GF-D8 (cell line): Measurements from ENCODE around the gene ZNF124.

Source experiments
- DNase-seq: peaks from one replicate; lab custom pipeline; 2025; lab: John Stamatoyannopoulos, UW

The ZNF124 gene

GRCh38 chr1:247113094-247113497 lies 58.7 kb downstream of the ZNF124 start:
- DNase-seq = no peak

- DNase-seq = no peak
Measured at GRCh38 chr1:247112479-247112781, 59.4 kb downstream of the ZNF124 start.

- DNase-seq = no peak
Measured at GRCh38 chr1:247111700-247112478, 59.9 kb downstream of the ZNF124 start.

GRCh38 chr1:247111259-247111699 lies 60.5 kb downstream of the ZNF124 start:
- no peak for DNase-seq

- DNase-seq = no peak
Measured at GRCh38 chr1:247110627-247111258, 61.1 kb downstream of the ZNF124 start.

- DNase-seq = no peak
Measured at GRCh38 chr1:247107694-247108093, 64.1 kb downstream of the ZNF124 start.

GRCh38 chr1:247105966-247106365 lies 65.9 kb downstream of the ZNF124 start:
- no peak for DNase-seq
